ENCODE measurements around the gene PBLD. TPM values are rescaled to one million over a fixed set of nuclear protein-coding genes. Genes with fewer than 3 reads are reported as not detected.

The PBLD gene
- total and polyA plus RNA-seq, 9 of the 15 experiments (the other 6 are each of a cell fraction or from before 2014, with no cell fraction given): 1.2 to 4.3 (median 2.5) TPM

DNA sequence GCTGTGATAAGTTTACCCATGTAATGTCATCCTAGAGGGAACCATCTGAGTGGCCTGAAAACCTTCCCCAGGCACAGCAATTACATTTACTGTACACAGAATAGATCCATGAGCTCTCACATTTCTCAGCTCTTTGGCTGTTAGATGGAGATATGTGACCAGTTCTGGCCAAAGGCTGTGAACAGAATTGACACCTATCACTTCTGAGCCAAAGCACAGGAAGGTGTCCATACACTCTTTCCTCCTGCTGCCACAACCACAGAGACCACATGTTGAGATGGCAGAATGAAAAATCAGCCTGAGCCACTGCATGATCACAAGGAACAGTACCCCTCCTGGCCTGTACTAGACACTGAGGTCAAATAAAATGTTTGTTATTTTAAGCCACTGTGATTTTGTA, 56.5 kb downstream of the PBLD start:
- in situ Hi-C loops (cut with MboI) (no loop called here), intact Hi-C loops (cut with micrococcal nuclease) (no loop called here)
- no peaks in the 10 kb centered on the region; a peak in 1 of 5 replicates for H3K27me3 ChIP-seq (ENCODE audit: control insufficient read depth in 2 of 2, insufficient read depth in 2 of 2, low read length in 2 of 2)
- ATAC-seq (no peak), FAIRE-seq (no peak), DNase-seq (ENCODE audit: extremely low read depth in 1 of 4, low spot score in 3 of 4) (no peak)
- H3K4me2 ChIP-seq (ENCODE audit: insufficient read depth, low read length): no peak overlapping the region
- peaks cover 2% of the 10 kb centered on the region for H3K9me3 ChIP-seq (replicated peaks; ENCODE audit: control insufficient read depth, insufficient read depth, low read depth, low read length)
- H2AFZ ChIP-seq (ENCODE audit: low read depth, low read length): no peak overlapping the region
- H3K4me3 ChIP-seq: no peak overlapping the region
- no TSS peak for BruUV-seq (replicated peaks)
- no peaks in the 10 kb centered on the region for H3K36me3 ChIP-seq (ENCODE audit: control insufficient read depth, insufficient read depth, low read length)
- no peaks in the 10 kb centered on the region for H3K9me1 ChIP-seq (ENCODE audit: control insufficient read depth, insufficient read depth, low read length)
- ChIA-PET CTCF (ENCODE audit: low intra/inter-chr PET ratio) (no interaction called here), POLR2A (interaction anchor here (0.6 to 0.7 kb wide), 2 partner anchors 24 to 54 kb away, joined by 3 to 4 read pairs; no protein-coding TSS in a partner anchor)
- H3K27ac ChIP-seq (ENCODE audit: extremely low read depth, low read depth, low read length): no peak overlapping the region
- H4K20me1 ChIP-seq (replicated peaks; ENCODE audit: control insufficient read depth, insufficient read depth, low read length): no peaks in the 10 kb centered on the region
- no peak overlapping the region for H3K9ac ChIP-seq (ENCODE audit: insufficient read depth in 1 of 2, low read depth in 2 of 2, low read length in 2 of 2)
- peaks cover 0 to 5% of the 10 kb centered on the region in 2 experiments; a peak in 2 of 5 replicates for H3K4me1 ChIP-seq (replicated peaks in 1 of 2; ENCODE audit: control insufficient read depth in 2 of 2, insufficient read depth in 2 of 2, low read length in 2 of 2)
- no peak for TF ChIP-seq RBM15 (IDR thresholded peaks at IDR 0.05; ENCODE audit: insufficient read depth, low read length)
- no peak for TF ChIP-seq POU5F1 (IDR thresholded peaks at IDR 0.05; ENCODE audit: borderline replicate concordance, low read depth, low read length, partially characterized antibody)
- TF ChIP-seq ZNF583 (CRISPR knock-in tag; IDR thresholded peaks at IDR 0.05): no peak
- TF ChIP-seq ZNF699 (CRISPR knock-in tag; IDR thresholded peaks at IDR 0.05; ENCODE audit: insufficient replicate concordance): no peak
- TF ChIP-seq, protein P1, sequence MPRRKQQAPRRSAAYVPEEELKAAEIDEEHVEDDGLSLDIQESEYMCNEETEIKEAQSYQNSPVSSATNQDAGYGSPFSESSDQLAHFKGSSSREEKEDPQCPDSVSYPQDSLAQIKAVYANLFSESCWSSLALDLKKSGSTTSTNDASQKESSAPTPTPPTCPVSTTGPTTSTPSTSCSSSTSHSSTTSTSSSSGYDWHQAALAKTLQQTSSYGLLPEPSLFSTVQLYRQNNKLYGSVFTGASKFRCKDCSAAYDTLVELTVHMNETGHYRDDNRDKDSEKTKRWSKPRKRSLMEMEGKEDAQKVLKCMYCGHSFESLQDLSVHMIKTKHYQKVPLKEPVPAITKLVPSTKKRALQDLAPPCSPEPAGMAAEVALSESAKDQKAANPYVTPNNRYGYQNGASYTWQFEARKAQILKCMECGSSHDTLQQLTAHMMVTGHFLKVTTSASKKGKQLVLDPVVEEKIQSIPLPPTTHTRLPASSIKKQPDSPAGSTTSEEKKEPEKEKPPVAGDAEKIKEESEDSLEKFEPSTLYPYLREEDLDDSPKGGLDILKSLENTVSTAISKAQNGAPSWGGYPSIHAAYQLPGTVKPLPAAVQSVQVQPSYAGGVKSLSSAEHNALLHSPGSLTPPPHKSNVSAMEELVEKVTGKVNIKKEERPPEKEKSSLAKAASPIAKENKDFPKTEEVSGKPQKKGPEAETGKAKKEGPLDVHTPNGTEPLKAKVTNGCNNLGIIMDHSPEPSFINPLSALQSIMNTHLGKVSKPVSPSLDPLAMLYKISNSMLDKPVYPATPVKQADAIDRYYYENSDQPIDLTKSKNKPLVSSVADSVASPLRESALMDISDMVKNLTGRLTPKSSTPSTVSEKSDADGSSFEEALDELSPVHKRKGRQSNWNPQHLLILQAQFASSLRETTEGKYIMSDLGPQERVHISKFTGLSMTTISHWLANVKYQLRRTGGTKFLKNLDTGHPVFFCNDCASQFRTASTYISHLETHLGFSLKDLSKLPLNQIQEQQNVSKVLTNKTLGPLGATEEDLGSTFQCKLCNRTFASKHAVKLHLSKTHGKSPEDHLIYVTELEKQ (CRISPR knock-in tag; IDR thresholded peaks at IDR 0.05): no peak
- no peak for TF ChIP-seq NCOA1 (IDR thresholded peaks at IDR 0.05; ENCODE audit: low read depth)
- H3K79me2 ChIP-seq (ENCODE audit: control insufficient read depth, insufficient read depth, low read length): no peaks in the 10 kb centered on the region
